Activated CD4-positive, alpha-beta memory T cell treated with anti-CD3 and anti-CD28 coated beads for 36 hours (primary cell): Measurements from ENCODE around the gene DAB2IP. TPM values are rescaled to one million over a fixed set of nuclear protein-coding genes. Genes with fewer than 3 reads are reported as not detected.
"Not testable (repeated sequence)": the region's sequence is repeated elsewhere in the genome, so short reads cannot be mapped to it uniquely, and the experiment has no call there.

ENCODE experiments used
- CTCF ChIA-PET: fragments of 350-600 bp; sonication (Branson Sonifier 250); formaldehyde crosslinking; loops from one replicate; lab custom pipeline; 2021; ENCODE audit warnings: antibody characterized with exemption, inconsistent platforms; lab: Charles Lee
- POLR2A ChIA-PET: fragments of 350-600 bp; sonication (Branson Sonifier 250); formaldehyde crosslinking; loops from one replicate; lab custom pipeline; 2021; ENCODE audit warnings: antibody characterized with exemption; lab: Charles Lee
- DNase-seq: peaks from one replicate; pipeline ENCODE4 v3.0.0-alpha.2; 2020
- H3K27ac Mint-ChIP-seq: one replicate; pipeline ENCODE4 v1.8.0; 2021; ENCODE audit warnings: mixed read lengths
- H3K27me3 Mint-ChIP-seq: one replicate; pipeline ENCODE4 v1.8.0; 2021; ENCODE audit warnings: mixed read lengths
- H3K36me3 Mint-ChIP-seq: one replicate; pipeline ENCODE4 v1.8.0; 2021; ENCODE audit warnings: mixed read lengths
- H3K4me1 Mint-ChIP-seq: one replicate; pipeline ENCODE4 v1.8.0; 2021; ENCODE audit warnings: low read depth, mixed read lengths
- H3K4me3 Mint-ChIP-seq: one replicate; pipeline ENCODE4 v1.8.0; 2021; ENCODE audit warnings: mild to moderate bottlenecking, mixed read lengths
- H3K9me3 Mint-ChIP-seq: one replicate; pipeline ENCODE4 v1.8.0; 2021; ENCODE audit warnings: mixed read lengths
- intact Hi-C: fragments of 100-400 bp; cut with micrococcal nuclease; formaldehyde crosslinking; loops from one replicate; pipeline ENCODE4 v1.15.1; 2023
- total RNA-seq, 2 experiments: library from RNA; stranded (reverse); gene quantifications; one replicate each; pipeline ENCODE4 v1.2.3, GENCODE V29; 2021

DAB2IP gene
- total RNA-seq, 2 experiments from 2014 or later: not detected

DNA sequence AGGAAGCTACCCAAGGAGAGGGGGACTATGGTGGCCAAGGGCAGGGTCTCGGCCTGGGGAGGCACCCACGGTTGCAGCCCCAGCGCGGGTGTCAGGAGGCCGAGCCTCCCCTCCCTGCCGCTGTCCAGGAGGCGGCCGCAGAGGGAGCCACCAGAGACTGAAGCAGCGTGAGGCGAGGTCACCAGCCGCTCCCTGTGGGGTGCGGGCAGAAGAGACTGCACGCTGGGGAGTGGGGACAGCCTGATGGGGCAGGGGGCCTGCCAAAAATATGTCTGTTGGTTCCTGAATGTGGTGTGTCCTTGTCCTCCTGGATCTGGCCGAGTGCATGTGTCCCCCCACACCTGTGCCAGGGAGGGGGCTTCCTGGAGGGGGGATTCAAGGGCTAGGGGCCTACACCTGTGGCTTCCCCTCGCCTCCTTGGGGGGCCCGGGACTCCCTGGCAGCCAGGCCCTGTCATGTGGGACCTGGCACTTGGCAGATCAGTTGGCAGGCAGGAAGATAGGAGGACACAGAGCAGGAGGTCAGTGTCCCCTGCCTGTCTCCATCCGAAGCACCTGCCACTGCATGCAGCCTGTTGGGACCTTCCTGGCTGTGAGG is 131.2 kb downstream of the DAB2IP start:
- no peaks in the 10 kb centered on the region for H3K36me3 Mint-ChIP-seq
- DNase-seq: peak; percentile 4
- H3K4me1 Mint-ChIP-seq: no peaks in the 10 kb centered on the region
- H3K9me3 Mint-ChIP-seq: peaks cover 3% of the 10 kb centered on the region
- ChIA-PET CTCF (no interaction called here), POLR2A (no interaction called here)
- intact Hi-C loops: no loop called here
- peaks cover 7% of the 10 kb centered on the region for H3K27me3 Mint-ChIP-seq
- no peak overlapping the region for H3K4me3 Mint-ChIP-seq
- no peak overlapping the region for H3K27ac Mint-ChIP-seq

DNA sequence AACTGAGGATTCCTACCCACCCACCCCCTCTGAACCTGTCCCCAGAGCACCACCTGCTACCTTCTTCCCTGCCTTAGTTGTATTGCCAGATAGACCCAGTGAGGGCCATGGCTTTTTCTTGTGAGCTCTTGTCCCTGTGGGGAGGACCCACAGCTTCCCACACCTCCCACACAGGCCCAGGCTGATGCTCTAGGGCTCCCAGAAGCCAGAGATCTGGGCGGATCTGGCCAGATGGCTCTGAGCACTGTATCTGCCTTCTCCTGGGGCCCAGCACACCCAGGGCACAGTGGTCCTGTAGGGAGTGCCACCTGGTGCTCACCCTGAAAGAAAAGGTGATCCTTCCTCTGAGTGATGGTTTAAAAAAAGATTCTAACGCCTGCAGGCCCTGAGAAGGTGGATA is 131.7 kb downstream of the DAB2IP start:
- intact Hi-C loops: no loop called here
- POLR2A ChIA-PET: no interaction called here
- CTCF ChIA-PET: no interaction called here

DNA sequence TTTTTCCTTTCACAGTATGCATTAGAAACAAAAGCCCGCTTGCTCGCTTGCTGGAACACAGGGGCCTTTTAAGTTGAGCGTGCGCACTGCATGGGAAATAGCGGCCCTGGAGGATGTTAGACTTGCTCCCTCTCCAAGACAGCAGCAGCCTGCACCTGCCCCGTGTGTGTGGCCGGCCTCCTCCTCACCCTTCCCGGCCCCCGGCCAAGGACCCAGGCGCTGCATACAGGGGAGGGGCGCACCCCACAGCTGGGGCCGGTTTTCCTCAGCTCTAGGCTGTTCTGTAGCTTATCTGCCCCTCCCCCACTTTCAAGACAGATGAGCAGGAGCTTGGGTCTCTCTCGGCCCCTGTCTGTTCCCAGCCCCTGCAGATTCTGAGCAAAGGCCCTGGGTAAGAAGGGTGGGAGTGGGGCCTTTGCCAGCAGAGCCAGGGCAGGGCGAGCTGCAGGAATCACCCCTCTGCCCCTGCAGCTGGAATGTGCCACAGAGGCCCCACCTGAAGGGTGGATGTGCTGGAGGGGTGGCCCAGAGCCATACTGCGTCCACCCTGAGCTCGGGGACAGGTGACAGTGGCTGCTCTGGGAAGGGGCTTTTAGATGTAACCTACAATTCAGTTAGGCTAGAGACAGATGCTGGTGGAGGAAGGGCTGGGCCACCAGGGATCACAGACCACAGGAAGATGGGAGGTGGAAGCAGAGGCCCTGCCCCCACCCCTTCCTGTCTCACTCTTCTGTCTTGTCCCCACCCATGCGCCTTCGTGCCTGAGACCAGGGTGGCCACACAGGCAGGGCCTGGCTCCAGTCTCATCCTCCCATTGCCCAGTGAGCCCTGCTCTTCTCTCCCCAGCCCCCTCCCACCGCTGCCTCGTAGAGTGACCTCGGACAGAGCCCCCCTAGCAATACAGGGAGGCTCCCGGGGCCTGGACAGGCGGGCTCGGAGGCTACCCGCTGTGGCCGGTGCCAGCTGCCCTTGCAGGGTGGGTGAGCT is 132.4 kb downstream of the DAB2IP start:
- peak; percentile 5 for DNase-seq
- intact Hi-C loops: no loop called here

More for the DNA sequence above, 131.7 kb downstream of the DAB2IP start:
- no peak for DNase-seq
- no peak overlapping the region for H3K27ac Mint-ChIP-seq
- H3K9me3 Mint-ChIP-seq: peaks cover 3% of the 10 kb centered on the region
- no peak overlapping the region for H3K4me3 Mint-ChIP-seq
- H3K36me3 Mint-ChIP-seq: no peaks in the 10 kb centered on the region
- peaks cover 7% of the 10 kb centered on the region for H3K27me3 Mint-ChIP-seq
- H3K4me1 Mint-ChIP-seq: no peaks in the 10 kb centered on the region

DNA sequence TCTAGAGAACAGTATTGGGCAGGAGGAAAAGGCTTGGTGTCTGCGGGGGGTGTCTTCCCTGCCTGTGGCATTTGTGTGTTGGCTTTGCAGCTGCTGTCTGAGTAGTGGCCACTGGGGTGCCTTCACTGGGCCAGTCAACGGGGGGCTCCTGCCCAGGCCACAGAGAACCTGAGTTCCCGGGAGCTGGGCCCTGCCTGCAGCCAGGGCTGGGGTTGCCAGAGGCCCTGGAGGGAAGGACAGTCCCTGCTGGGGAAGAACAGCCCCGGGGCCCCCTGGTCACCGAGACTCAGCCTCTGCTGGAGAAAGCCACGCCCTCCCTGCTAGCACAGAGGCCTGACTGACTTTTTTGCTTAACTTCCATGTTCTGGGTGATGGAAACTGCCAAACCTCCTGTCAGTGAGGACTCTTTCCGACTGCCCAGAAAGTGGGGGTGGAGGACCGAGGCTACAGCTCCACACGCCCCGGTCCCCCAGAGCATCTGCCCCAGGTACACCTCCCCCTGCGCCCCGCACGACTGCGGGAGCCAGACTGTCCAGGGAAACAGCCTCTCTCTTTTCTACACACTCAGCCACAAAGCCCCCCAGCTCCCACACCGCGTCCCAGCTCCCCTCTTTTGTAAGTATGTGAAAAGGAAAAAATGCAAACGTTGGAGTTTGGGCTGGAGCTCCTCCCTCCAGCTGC is 133.4 kb downstream of the DAB2IP start:
- H3K4me3 Mint-ChIP-seq: no peak overlapping the region

More for the DNA sequence above, 132.4 kb downstream of the DAB2IP start:
- CTCF ChIA-PET: no interaction called here
- Mint-ChIP-seq H3K4me3 (no peak overlapping the region), H3K27me3 (peaks cover 7% of the 10 kb centered on the region), H3K36me3 (no peaks in the 10 kb centered on the region), H3K9me3 (no peaks in the 10 kb centered on the region), H3K27ac (no peak overlapping the region), H3K4me1 (no peaks in the 10 kb centered on the region)
- POLR2A ChIA-PET: no interaction called here

DNA sequence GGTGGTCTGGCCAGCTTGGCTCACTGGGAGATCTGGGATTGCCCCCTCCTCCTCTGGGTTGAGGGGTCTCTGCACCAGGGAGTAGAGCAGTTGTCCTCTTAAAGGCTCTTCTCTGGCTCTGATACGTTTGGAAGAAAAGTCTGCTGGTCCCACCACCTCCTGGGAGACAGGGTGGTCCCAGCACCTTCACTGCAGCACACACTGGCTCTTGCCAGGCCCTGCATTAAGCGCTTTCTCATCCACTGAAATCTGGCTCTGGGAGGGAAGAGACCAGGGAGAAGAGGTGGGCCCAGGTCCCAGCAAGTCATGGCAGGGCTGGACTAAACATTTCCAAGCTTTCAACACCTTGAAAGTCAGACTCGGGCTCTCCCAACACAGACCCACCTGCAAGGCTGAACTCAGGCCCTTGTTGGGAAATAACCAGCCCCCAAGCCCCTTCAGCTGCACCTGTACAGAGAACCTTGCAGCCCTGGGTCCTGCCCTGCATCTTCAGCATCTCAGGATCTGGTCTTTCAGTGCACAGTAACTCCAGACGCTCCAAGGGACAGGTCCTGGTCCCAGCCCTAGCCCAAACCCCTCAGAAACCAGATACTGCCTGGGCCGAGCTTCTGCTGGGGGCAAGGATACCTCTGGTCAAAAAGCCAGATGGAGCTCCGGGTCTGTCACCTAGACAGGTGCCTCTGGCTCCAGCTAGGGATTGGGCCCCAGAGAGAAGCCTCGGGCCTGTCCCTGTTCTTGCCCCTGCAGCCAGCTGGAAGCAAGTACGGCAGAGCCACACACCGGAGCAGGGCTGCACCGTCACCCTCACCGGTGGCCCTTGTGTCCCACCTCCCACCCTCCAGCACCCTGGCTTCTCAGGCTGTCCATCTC is 134.5 kb downstream of the DAB2IP start:
- DNase-seq: peak; percentile 5
- intact Hi-C loops: no loop called here
- ChIA-PET CTCF (interaction anchor here (0.8 kb wide), 1 partner anchor 240 kb away, joined by 3 read pairs; no protein-coding TSS in a partner anchor), POLR2A (no interaction called here)
- H3K27ac Mint-ChIP-seq: no peak overlapping the region
- H3K4me1 Mint-ChIP-seq: no peaks in the 10 kb centered on the region
- H3K9me3 Mint-ChIP-seq: no peaks in the 10 kb centered on the region
- no peak overlapping the region for H3K4me3 Mint-ChIP-seq
- H3K27me3 Mint-ChIP-seq: peaks cover 2% of the 10 kb centered on the region
- H3K36me3 Mint-ChIP-seq: no peaks in the 10 kb centered on the region

More for the DNA sequence above, 133.4 kb downstream of the DAB2IP start:
- intact Hi-C loops: no loop called here
- Mint-ChIP-seq H3K27ac (no peak overlapping the region), H3K4me1 (no peaks in the 10 kb centered on the region), H3K36me3 (no peaks in the 10 kb centered on the region), H3K9me3 (no peaks in the 10 kb centered on the region), H3K27me3 (peaks cover 6% of the 10 kb centered on the region)
- POLR2A ChIA-PET: no interaction called here
- CTCF ChIA-PET: interaction anchor here (0.8 kb wide), 1 partner anchor 239 kb away, joined by 3 read pairs; no protein-coding TSS in a partner anchor
- no peak for DNase-seq

DNA sequence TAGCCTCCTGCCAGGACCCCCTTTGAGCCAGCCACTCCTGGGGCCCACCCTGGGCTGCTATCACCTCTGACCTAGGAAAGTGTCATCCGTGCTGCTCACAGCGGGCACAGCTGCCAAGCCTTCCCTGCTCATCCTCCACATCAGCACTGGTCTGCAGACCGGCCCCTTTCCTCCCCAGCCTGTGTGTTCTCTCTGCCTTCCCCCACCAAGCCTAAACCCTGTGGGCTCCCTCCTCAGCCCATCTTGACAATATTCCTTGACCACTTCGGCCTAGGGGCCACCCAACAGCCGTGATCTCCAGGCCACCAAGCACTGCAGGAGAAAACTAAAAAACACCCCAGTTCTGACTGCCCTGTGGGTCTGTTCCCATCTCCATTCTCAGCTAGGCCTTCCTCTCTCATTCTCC is 135.1 kb downstream of the DAB2IP start:
- H3K36me3 Mint-ChIP-seq: no peaks in the 10 kb centered on the region
- POLR2A ChIA-PET: no interaction called here
- CTCF ChIA-PET: no interaction called here
- DNase-seq: peak; percentile 4
- no peak overlapping the region for H3K27ac Mint-ChIP-seq
- H3K9me3 Mint-ChIP-seq: no peaks in the 10 kb centered on the region
- H3K27me3 Mint-ChIP-seq: peaks cover 2% of the 10 kb centered on the region
- intact Hi-C loops: no loop called here
- no peaks in the 10 kb centered on the region for H3K4me1 Mint-ChIP-seq
- no peak overlapping the region for H3K4me3 Mint-ChIP-seq

DNA sequence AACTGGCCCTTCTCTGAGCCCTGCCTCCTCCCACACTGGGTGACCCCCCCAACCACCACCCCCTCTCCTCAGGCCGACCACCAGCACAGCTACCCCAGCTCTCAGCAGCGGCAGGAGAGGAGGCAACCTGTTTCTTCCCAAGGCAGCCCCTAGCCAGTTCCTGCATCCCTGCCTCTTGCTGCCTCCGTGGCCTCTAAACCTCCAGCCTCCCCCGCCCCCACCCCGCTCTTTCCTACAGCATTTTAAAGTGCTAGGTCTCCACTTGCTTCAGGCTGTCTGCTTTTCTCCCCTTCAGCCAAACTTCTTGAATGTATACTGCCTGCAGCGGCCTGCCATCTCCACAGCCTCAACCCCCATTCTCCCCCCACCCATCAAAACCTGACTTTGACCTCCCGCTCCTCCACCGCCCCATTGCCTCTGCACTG is 135.6 kb downstream of the DAB2IP start:
- intact Hi-C loops: no loop called here
- no peak overlapping the region for H3K27ac Mint-ChIP-seq
- POLR2A ChIA-PET: no interaction called here

DNA sequence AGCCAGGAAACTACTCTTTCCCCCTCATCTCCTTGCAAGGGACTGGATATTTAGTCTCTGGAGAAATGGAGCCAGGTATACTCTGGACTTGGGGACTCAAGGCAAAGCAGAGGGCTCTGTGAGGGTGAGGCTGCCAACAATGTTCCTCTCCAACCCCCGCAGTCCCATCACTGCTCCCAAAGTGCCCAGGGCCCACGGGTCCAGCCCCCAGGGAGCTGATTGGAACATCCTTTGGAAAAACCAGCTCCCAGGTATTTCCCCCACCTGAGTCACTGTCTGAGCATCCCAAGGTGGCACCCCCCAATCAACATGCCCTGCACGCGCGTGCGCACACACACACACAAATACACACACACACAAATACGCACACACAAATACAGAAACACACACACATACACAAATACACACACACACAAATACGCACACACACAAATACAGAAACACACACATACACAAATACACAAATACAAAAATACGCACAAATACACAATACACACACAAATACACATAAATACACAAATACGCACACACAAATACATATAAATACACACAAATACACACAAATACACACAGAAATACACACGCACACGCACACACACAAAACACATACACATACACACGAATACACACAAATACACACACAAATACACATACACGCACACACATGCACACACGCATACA is 137.4 kb downstream of the DAB2IP start:
- Mint-ChIP-seq H3K4me1 (no peaks in the 10 kb centered on the region), H3K27ac (no peak overlapping the region), H3K4me3 (no peak overlapping the region), H3K9me3 (no peaks in the 10 kb centered on the region), H3K36me3 (no peaks in the 10 kb centered on the region), H3K27me3 (peaks cover 2% of the 10 kb centered on the region)
- POLR2A ChIA-PET: no interaction called here
- intact Hi-C loops: no loop called here
- no peak for DNase-seq
- CTCF ChIA-PET: no interaction called here

More for the DNA sequence above, 135.6 kb downstream of the DAB2IP start:
- Mint-ChIP-seq H3K4me3 (no peak overlapping the region), H3K4me1 (no peaks in the 10 kb centered on the region), H3K9me3 (no peaks in the 10 kb centered on the region), H3K27me3 (peaks cover 2% of the 10 kb centered on the region), H3K36me3 (no peaks in the 10 kb centered on the region)
- DNase-seq: no peak
- CTCF ChIA-PET: no interaction called here

DNA sequence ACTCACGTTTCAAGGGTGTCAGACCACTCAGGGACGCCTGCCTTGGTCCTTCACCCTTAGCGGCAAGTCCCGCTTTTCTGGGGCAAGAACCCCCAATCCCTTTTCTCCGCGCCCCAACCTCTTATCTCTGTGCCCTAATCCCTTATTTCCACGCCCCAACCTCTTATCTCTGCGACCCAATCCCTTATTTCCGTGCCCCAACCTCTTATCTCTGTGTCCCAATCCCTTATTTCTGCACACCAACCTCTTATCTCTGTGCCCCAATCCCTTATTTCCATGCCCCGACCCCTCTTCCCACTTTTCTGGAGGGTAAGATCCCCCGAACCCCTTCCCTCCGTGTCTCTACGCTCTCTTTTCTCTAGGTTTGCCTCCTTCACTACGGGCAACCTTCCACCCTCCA is 139.4 kb downstream of the DAB2IP start:
- ChIA-PET CTCF (no interaction called here), POLR2A (no interaction called here)
- H3K4me3 Mint-ChIP-seq: no peak overlapping the region
- no peak for DNase-seq
- H3K36me3 Mint-ChIP-seq: no peaks in the 10 kb centered on the region
- H3K9me3 Mint-ChIP-seq: no peaks in the 10 kb centered on the region
- no peak overlapping the region for H3K27ac Mint-ChIP-seq
- H3K4me1 Mint-ChIP-seq: no peaks in the 10 kb centered on the region
- H3K27me3 Mint-ChIP-seq: peaks cover 2% of the 10 kb centered on the region
- intact Hi-C loops: no loop called here

DNA sequence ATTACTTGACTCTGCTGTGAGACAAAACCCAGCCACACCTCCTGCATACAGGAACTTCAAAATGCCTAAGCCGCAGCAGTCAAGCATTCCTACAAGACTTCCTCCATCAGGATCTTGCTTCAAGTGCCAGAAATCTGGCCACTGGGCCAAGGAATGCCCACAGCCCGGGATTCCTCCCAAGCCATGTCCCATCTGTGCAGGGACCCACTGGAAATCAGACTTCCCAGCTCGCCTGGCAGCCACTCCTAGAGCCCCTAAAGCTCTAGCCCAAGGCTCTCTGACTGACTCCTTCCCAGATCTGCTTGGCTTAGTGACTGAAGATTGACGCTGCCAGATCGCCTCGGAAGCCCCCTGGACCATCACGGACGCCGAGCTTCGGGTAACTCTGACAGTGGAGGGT is 141.0 kb downstream of the DAB2IP start:
- H3K4me3 Mint-ChIP-seq, H3K36me3 Mint-ChIP-seq: not testable (repeated sequence)

DNA sequence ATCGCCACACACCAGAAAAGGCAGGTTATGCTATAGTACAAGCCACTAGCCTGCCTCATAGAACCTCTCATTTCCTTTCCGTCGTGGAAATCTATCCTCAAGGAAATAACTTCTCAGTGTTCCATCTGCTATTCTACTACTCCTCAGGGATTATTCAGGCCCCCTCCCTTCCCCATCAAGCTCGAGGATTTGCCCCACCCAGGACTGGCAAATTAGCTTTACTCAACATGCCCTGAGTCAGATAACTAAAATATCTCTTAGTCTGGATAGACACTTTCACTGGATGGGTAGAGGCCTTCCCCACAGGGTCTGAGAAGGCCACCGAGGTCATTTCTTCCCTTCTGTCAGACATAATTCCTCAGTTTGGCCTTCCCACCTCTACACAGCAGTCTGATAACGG is 142.9 kb downstream of the DAB2IP start:
- H3K36me3 Mint-ChIP-seq, H3K27ac Mint-ChIP-seq, POLR2A ChIA-PET, H3K4me1 Mint-ChIP-seq, CTCF ChIA-PET, intact Hi-C loops, H3K27me3 Mint-ChIP-seq, DNase-seq, H3K4me3 Mint-ChIP-seq, H3K9me3 Mint-ChIP-seq: not testable (repeated sequence)

More for the DNA sequence above, 141.0 kb downstream of the DAB2IP start:
- POLR2A ChIA-PET, H3K4me1 Mint-ChIP-seq, CTCF ChIA-PET, H3K9me3 Mint-ChIP-seq, H3K27me3 Mint-ChIP-seq, intact Hi-C loops, H3K27ac Mint-ChIP-seq: not testable (repeated sequence)
- DNase-seq: peak; percentile 5
